K562 (cell line): ENCODE measurements around the gene COL25A1. TPM values are rescaled to one million over a fixed set of nuclear protein-coding genes. Genes with fewer than 3 reads are reported as not detected.

Experiments
- CREB1 ChIP-seq, 2 experiments: sonication (generic) in 1 of 2; formaldehyde crosslinking in 1 of 2; IDR thresholded peaks; 2 replicates each; pipeline versions ENCODE4 v1.6.1 to v1.8.0; 2012 to 2022; ENCODE audit warnings: inconsistent platforms in 1 of 2, mild to moderate bottlenecking in 1 of 2, missing genetic modification reagents in 1 of 2, moderate library complexity in 1 of 2
- ELF2 ChIP-seq: fragments of 250-450 bp; sonication (Bioruptor Pico); IDR thresholded peaks from 2 replicates; pipeline ENCODE4 v1.5.0; 2021; ENCODE audit warnings: mild to moderate bottlenecking
- FUS ChIP-seq: fragments of 200-400 bp; formaldehyde crosslinking; optimal IDR thresholded peaks from 2 replicates; pipeline ENCODE3; 2017; ENCODE audit warnings: low read depth, low read length
- ID3 ChIP-seq, 2 experiments: fragments of 250-450 bp in 1 of 2; fragments of 450-650 bp in 1 of 2; sonication (Bioruptor Pico) in 1 of 2; IDR thresholded peaks; 2 replicates each; pipeline versions ENCODE4 v1.6.1 to v1.8.0; 2016 to 2021; ENCODE audit warnings: mild to moderate bottlenecking in 2 of 2, moderate library complexity in 2 of 2, missing compliant biosample characterization in 1 of 2, missing genetic modification characterization in 1 of 2
- KLF13 ChIP-seq: fragments of 450-650 bp; IDR thresholded peaks from 2 replicates; pipeline ENCODE4 v1.6.1; 2016; ENCODE audit warnings: missing genetic modification characterization, low read depth, mild to moderate bottlenecking, missing compliant biosample characterization, moderate library complexity, borderline replicate concordance
- LEF1 ChIP-seq: fragments of 450-650 bp; IDR thresholded peaks from 2 replicates; pipeline ENCODE4 v1.6.1; 2016; ENCODE audit warnings: mild to moderate bottlenecking
- MXD1 ChIP-seq: fragments of 250-450 bp; sonication (Bioruptor Pico); IDR thresholded peaks from 2 replicates; pipeline ENCODE4 v1.8.0; 2021; ENCODE audit warnings: borderline replicate concordance, mild to moderate bottlenecking, moderate library complexity; ENCODE audit not compliant: poor library complexity, severe bottlenecking
- NCOA1 ChIP-seq: fragments of 450-650 bp; IDR thresholded peaks from 2 replicates; pipeline ENCODE4 v1.6.1; 2016; ENCODE audit warnings: low read depth
- NCOA4 ChIP-seq: fragments of 450-650 bp; IDR thresholded peaks from 2 replicates; pipeline ENCODE4 v1.6.1; 2018; ENCODE audit warnings: mild to moderate bottlenecking; ENCODE audit not compliant: partially characterized antibody
- PHF20 ChIP-seq: fragments of 450-650 bp; IDR thresholded peaks from 2 replicates; pipeline ENCODE4 v1.6.1; 2018; ENCODE audit not compliant: partially characterized antibody
- PURB ChIP-seq: sonication (generic); formaldehyde crosslinking; IDR thresholded peaks from 2 replicates; pipeline ENCODE4 v1.9.0; 2021; ENCODE audit warnings: low read depth, mild to moderate bottlenecking, missing genetic modification reagents
- STAG1 ChIP-seq: sonication (generic); formaldehyde crosslinking; IDR thresholded peaks from 2 replicates; pipeline ENCODE4 v1.5.0; 2020; ENCODE audit warnings: missing genetic modification reagents, borderline replicate concordance
- ZBTB17 ChIP-seq: fragments of 450-650 bp; formaldehyde crosslinking; IDR thresholded peaks from 2 replicates; pipeline ENCODE4 v1.4.0; 2020; ENCODE audit warnings: mild to moderate bottlenecking
- ZBTB49 ChIP-seq: sonication (generic); formaldehyde crosslinking; IDR thresholded peaks from 2 replicates; pipeline ENCODE4 v1.8.0; 2022; ENCODE audit warnings: missing genetic modification reagents, mild to moderate bottlenecking, borderline replicate concordance
- ZNF217 ChIP-seq: sonication (generic); formaldehyde crosslinking; IDR thresholded peaks from 2 replicates; pipeline ENCODE4 v1.8.0; 2022; ENCODE audit warnings: mild to moderate bottlenecking, missing genetic modification reagents
- ZNF592 ChIP-seq: fragments of 450-650 bp; IDR thresholded peaks from 2 replicates; pipeline ENCODE4 v1.6.1; 2017; ENCODE audit warnings: antibody characterized with exemption, mild to moderate bottlenecking
- polyA plus RNA-seq, 8 experiments: library from polyadenylated mRNA; depleted of rRNA in 4 of 8; stranded (reverse) in 5 of 8; unstranded in 3 of 8; fragments of >200 nt; fragmentation: Nextera tagmentation in 2 of 8; fragmentation: Illumina TruSeq in 1 of 8; extraction: Ambion mirVana in 2 of 8; extraction: Trizol in 1 of 8; gene quantifications; 2 replicates each; pipeline versions ENCODE4 v1.2.1 to v1.2.3, GENCODE V29; 2011 to 2014; ENCODE audit warnings: inconsistent platforms in 1 of 8, missing spikeins in 1 of 8
- total RNA-seq, 7 experiments: library from RNA; depleted of rRNA in 6 of 7; stranded (reverse); fragments of >200 nt in 6 of 7; fragmentation: Illumina TruSeq in 2 of 7; extraction: Trizol in 2 of 7; gene quantifications; 2 replicates each; pipeline versions ENCODE4 v1.2.1 to v1.2.3, GENCODE V29; 2011 to 2021; ENCODE audit warnings: low replicate concordance in 1 of 7

The COL25A1 gene
- total and polyA plus RNA-seq, 9 of the 15 experiments (the other 6 are each of a cell fraction or from before 2014, with no cell fraction given), result 0.03 to 0.62 (median 0.27) TPM

GRCh38 chr4:109131559-109131958 lies 170.9 kb downstream of the COL25A1 start (continued):
- no peak for TF ChIP-seq PURB (CRISPR knock-in tag)
- TF ChIP-seq ZBTB49 (CRISPR knock-in tag), result no peak
- TF ChIP-seq KLF13 (tag), result no peak
- no peak for TF ChIP-seq PHF20
- TF ChIP-seq STAG1 (CRISPR knock-in tag), result no peak
- TF ChIP-seq CREB1 (IDR thresholded peaks at IDR 0.05), result 0 out of 2 replicates have a peak, but pooled peaks have one; percentile 21
- no peak for TF ChIP-seq CREB1 (CRISPR knock-in tag; IDR thresholded peaks at IDR 0.05)
- TF ChIP-seq NCOA1, result no peak
- TF ChIP-seq ZBTB17 (CRISPR knock-in tag), result no peak
- no peak for TF ChIP-seq MXD1 (CRISPR knock-in tag)
- TF ChIP-seq NCOA4, result no peak
- no peak for TF ChIP-seq ELF2 (CRISPR knock-in tag)
- peak; percentile 37; the same call in 1 of the 2 replicates for TF ChIP-seq LEF1
- no peak for TF ChIP-seq FUS
- TF ChIP-seq ZNF592, result peak; percentile 56; the same call in 1 of the 2 replicates
- no peak for TF ChIP-seq ZNF217 (CRISPR knock-in tag)
- TF ChIP-seq ID3 (CRISPR knock-in tag; IDR thresholded peaks at IDR 0.05), result no peak
- TF ChIP-seq ID3 (tag; IDR thresholded peaks at IDR 0.05), result no peak
